HUES48 (cell line): ENCODE measurements around the gene TEAD1.

Source experiments
- H3K27ac ChIP-seq: one replicate; pipeline ENCODE4 v1.7.0; 2013; ENCODE audit warnings: low read depth, low read length, inconsistent platforms
- H3K27me3 ChIP-seq: 2 replicates; pipeline ENCODE4 v1.6.1; 2013; ENCODE audit warnings: mild to moderate bottlenecking, low read length; ENCODE audit not compliant: control insufficient read depth, insufficient read depth
- H3K36me3 ChIP-seq: 2 replicates; pipeline ENCODE4 v1.6.1; 2013; ENCODE audit warnings: low read length; ENCODE audit not compliant: control insufficient read depth, insufficient read depth
- H3K4me1 ChIP-seq: 2 replicates; pipeline ENCODE4 v1.6.1; 2013; ENCODE audit warnings: mild to moderate bottlenecking, low read length; ENCODE audit not compliant: control insufficient read depth, insufficient read depth
- H3K4me3 ChIP-seq: 2 replicates; pipeline ENCODE4 v1.5.1; 2013; ENCODE audit warnings: mild to moderate bottlenecking, low read depth, low read length
- H3K9ac ChIP-seq: 2 replicates; pipeline ENCODE4 v1.6.1; 2013; ENCODE audit warnings: mild to moderate bottlenecking, low read depth, low read length, moderate library complexity
- H3K9me3 ChIP-seq: 2 replicates; pipeline ENCODE4 v1.6.1; 2013; ENCODE audit warnings: low read length; ENCODE audit not compliant: control insufficient read depth, insufficient read depth

The TEAD1 gene

DNA sequence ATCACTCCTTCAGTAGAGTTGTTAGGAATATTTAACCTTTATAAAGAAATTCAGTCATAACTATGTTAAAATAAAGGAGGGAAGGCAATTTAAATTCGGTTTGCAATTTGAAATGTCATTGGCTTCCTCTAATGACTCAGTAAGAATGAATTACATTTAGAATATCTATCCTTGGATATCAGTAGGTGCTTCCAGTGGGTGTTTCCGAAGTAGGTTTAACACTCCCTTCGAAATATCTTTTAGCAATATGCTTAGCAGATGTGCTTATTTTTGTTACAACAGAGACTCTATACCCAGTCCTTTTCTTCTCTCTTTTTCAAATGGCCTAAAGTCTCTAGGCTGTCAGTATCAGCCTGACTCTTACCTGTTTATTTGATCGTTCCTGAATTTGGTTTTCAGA, 231.2 kb downstream of the TEAD1 start:
- peaks cover 31% of the 10 kb centered on the region for H3K36me3 ChIP-seq
- no peaks in the 10 kb centered on the region for H3K9me3 ChIP-seq
- peaks cover 9% of the 10 kb centered on the region for H3K4me1 ChIP-seq
- H3K27me3 ChIP-seq, result no peaks in the 10 kb centered on the region
- H3K9ac ChIP-seq, result no peak overlapping the region
- H3K4me3 ChIP-seq, result no peak overlapping the region
- no peak overlapping the region for H3K27ac ChIP-seq

DNA sequence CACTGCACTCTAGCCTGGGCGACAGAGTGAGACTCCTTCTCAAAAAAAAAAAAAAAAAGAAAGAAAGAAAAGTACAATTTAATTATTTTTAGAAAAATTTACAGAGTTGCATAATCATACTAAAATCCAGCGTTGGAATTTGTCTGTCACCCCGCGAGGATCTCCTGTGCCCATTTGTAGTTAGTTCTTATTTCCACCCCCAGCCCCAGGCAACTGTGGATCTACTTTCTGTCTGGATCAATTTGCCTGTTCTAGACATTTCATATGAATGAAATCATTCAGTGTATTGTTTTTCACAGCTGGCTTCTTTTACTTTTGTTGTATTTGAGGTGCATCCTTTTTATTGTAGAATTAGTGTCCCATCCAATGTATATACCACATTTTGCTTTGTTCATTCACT, 232.3 kb downstream of the TEAD1 start:
- Histone ChIP-seq H3K36me3 (peaks cover 28% of the 10 kb centered on the region), H3K27me3 (no peaks in the 10 kb centered on the region), H3K27ac (no peak overlapping the region), H3K4me3 (no peak overlapping the region), H3K4me1 (peaks cover 9% of the 10 kb centered on the region), H3K9ac (no peak overlapping the region), H3K9me3 (no peaks in the 10 kb centered on the region)

DNA sequence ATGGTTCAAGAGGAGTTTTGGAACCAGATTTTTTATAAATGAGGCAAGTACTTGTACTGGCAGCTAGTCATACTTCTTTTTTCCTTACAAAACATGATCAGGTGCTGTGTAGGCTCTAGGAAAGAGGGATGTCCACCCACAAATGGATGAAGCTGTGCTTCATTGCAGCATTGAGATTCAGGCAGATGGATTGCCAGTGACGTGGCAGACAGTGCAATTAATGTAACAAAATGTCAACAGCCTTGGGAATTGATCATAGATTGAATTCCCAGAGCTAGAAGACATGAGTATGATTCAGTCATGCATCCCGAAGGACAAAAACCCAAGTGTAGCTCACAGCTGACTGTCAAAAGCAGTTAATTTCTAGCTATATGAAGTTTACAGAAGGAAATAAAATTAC, 235.7 kb downstream of the TEAD1 start:
- no peak overlapping the region for H3K9ac ChIP-seq
- peaks cover 25% of the 10 kb centered on the region for H3K4me1 ChIP-seq
- peaks cover 2% of the 10 kb centered on the region; the same call in 1 of the 2 replicates for H3K36me3 ChIP-seq
- no peak overlapping the region for H3K27ac ChIP-seq
- no peaks in the 10 kb centered on the region for H3K9me3 ChIP-seq
- no peak overlapping the region for H3K4me3 ChIP-seq
- H3K27me3 ChIP-seq, result no peaks in the 10 kb centered on the region

DNA sequence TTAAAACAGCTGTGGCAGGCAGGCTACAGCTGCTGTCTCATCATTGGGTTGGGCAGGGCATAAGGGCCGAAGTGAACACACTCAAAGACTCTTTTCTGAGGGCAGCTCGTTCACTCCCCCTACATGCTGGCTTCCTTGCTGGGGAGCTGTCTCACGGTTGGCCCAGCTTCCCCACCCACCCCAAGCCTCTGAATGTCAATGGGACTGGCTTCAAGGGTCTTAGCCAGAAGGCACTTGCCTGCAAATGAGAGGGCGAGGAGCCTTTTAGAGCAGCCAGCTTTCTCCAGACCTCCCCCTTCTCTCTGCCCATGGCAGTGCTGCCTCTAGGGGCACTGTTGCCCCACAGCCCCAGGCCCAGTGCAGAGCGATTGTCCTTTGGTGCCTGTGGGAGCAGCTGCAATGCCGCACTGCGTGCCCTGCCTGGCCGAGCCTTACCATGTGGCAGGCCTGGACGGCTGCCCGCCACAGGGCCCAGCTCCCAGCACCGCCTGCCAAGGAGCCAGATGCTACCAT, 240.2 kb downstream of the TEAD1 start:
- Histone ChIP-seq H3K36me3 (no peaks in the 10 kb centered on the region), H3K27ac (peak overlapping the region; percentile 64), H3K9me3 (no peaks in the 10 kb centered on the region), H3K4me1 (peaks cover 30% of the 10 kb centered on the region), H3K27me3 (no peaks in the 10 kb centered on the region), H3K9ac (0 out of 2 replicates have a peak overlapping the region, but pooled peaks have one; percentile 19), H3K4me3 (peak overlapping the region; percentile 10; the same call in 1 of the 2 replicates)

DNA sequence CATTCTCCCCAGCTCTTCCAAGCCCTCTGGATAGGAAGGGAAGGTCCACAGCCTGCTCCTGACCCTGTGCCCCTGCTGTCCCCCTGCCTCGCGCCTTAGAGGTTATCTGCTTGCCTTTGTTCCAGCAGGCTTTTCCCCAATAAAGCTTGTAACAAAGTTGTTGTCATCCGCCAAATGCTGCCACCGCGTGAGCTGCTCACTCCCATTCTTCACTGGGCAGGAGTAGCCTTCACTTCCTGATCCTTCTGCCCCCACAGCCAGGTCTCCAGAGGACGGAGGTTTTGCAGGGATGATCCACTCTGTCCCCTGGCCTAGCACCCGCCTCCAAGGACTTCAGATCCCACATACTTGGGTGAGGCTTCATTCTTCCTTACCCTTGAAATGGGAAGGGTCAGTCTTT, 240.9 kb downstream of the TEAD1 start:
- Histone ChIP-seq H3K36me3 (no peaks in the 10 kb centered on the region), H3K9me3 (no peaks in the 10 kb centered on the region), H3K4me1 (peaks cover 30% of the 10 kb centered on the region), H3K27me3 (no peaks in the 10 kb centered on the region), H3K9ac (0 out of 2 replicates have a peak overlapping the region, but pooled peaks have one; percentile 19), H3K4me3 (no peak overlapping the region), H3K27ac (peak overlapping the region; percentile 64)

DNA sequence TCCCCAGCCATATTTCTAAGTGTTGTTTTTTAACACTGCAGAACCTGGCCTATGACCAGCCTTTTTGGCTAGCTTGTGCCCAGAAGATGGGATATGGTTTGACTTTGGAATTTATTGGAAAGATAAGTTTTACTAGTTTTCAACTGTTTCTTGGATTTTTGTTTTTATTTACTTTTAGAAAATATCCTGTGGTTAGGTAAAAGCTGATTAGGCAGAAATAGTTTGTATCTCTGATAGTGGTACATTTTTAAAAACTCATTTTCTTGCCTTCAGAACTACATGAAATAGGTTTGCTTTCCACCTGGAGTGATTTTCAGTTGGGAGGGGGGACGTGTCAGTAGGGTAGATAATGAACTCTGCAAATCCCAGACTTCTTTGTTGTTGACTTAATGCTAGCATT, 243.6 kb downstream of the TEAD1 start:
- Histone ChIP-seq H3K9ac (no peak overlapping the region), H3K4me1 (peaks cover 25% of the 10 kb centered on the region), H3K27me3 (no peaks in the 10 kb centered on the region), H3K9me3 (no peaks in the 10 kb centered on the region), H3K27ac (no peak overlapping the region), H3K4me3 (no peak overlapping the region), H3K36me3 (no peaks in the 10 kb centered on the region)

DNA sequence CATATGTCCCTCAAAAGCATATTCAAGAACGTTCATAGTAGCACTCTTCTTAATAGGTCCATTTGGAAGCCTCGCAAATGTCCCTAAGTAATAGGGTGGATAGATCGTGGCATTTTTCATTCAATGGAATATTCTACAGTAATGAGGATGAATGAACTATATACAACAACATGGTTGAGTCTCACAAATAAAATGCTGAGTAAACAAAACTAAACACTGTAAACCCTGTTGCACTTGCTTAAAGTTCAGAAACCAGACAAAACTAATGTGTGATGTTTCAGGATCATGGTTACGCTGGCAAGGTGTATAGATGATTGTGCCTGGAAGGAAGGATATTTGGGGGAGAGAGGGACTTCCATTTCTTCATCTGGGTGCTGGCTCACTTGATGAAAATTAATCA, 244.4 kb downstream of the TEAD1 start:
- Histone ChIP-seq H3K36me3 (no peaks in the 10 kb centered on the region; the same call in 1 of the 2 replicates), H3K27ac (no peak overlapping the region), H3K9me3 (no peaks in the 10 kb centered on the region), H3K4me1 (peaks cover 17% of the 10 kb centered on the region), H3K9ac (no peak overlapping the region), H3K4me3 (no peak overlapping the region), H3K27me3 (no peaks in the 10 kb centered on the region)

DNA sequence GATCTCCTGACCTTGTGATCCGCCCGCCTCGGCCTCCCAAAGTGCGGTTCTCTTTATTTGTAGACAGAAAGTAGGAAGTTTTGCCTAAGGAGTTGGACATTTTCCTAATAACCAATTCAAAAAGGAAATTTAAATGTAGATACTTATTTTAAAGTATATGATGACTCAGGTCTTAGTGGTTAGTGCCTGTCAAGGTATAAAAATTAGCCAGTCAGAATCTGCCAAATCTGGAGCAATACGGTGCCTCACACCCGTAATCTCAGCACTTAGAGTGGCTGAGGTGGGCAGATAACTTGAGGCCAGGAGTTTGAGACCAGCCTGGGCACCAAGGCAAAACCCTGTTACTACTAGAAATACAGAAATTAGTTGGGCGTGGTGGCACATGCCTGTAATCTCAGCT, 248.2 kb downstream of the TEAD1 start:
- Histone ChIP-seq H3K27ac (no peak overlapping the region), H3K4me3 (no peak overlapping the region), H3K36me3 (peaks cover 12% of the 10 kb centered on the region), H3K9me3 (no peaks in the 10 kb centered on the region), H3K4me1 (peaks cover 5% of the 10 kb centered on the region), H3K9ac (no peak overlapping the region), H3K27me3 (no peaks in the 10 kb centered on the region)

DNA sequence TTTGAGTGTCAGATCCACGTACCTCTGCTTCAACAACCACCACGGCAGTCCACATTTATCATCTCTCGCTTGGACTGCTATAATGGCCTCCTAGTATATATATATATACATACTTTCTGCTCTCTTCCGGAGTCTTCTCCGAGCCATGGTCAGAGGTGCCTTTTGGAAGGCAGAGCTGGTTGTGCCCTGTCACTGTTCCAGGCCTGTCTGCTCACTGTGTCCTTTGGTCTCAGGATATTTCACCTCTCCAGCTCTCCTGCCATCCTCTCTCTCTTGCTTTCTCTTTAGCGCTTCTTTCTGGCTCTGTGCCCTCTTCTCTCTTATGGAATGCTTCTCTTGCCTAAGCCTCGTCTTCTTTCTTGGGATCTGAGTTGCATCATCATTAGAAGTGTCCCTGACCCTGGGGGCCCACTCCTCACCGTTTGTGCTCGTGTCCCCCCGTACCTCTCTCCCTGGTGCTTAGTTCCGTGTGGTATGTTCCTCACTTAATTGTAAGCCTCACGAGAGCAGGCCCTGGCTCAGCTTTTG, 248.8 kb downstream of the TEAD1 start:
- Histone ChIP-seq H3K27me3 (no peaks in the 10 kb centered on the region), H3K9ac (no peak overlapping the region), H3K9me3 (no peaks in the 10 kb centered on the region), H3K4me1 (peaks cover 5% of the 10 kb centered on the region), H3K4me3 (no peak overlapping the region), H3K36me3 (peaks cover 16% of the 10 kb centered on the region), H3K27ac (no peak overlapping the region)

DNA sequence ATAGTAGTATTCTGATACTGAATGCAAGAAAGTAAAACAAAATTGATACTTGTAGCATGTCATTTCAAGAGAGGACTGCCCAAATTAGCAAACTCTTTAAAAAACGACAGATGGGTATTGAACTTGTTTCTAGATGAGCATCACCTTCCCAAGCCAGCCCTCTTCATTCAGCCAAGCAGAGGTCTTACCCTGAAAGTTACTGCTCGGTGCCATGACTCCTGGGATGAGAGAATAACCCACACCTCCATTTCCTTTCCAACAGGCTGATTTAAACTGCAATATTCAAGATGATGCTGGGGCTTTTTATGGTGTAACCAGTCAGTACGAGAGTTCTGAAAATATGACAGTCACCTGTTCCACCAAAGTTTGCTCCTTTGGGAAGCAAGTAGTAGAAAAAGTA, 250.4 kb downstream of the TEAD1 start:
- Histone ChIP-seq H3K9me3 (no peaks in the 10 kb centered on the region), H3K27me3 (no peaks in the 10 kb centered on the region), H3K4me3 (no peak overlapping the region), H3K27ac (no peak overlapping the region), H3K36me3 (peaks cover 16% of the 10 kb centered on the region), H3K4me1 (peaks cover 5% of the 10 kb centered on the region), H3K9ac (no peak overlapping the region)

DNA sequence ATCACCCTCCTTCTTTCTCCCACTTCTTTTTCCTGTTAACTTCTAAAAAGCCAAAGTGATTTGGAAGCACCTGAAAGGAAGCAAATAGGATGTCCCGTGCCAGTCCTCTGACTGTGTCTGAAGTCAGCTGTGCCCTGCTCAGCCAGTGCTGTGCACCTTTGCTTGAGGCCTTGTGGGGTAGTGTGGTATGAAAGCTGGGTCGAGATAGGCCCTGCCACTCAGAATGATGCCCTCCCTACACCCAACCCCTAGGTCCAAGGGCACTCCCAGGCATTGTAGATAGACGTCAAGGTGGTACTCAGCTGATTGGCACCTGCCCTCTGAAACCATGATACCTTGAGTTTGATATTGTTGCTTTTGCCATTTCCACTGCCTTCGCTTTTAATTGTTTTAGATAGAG, 251.3 kb downstream of the TEAD1 start:
- Histone ChIP-seq H3K4me1 (peaks cover 5% of the 10 kb centered on the region), H3K9me3 (no peaks in the 10 kb centered on the region), H3K36me3 (peaks cover 22% of the 10 kb centered on the region)

More for the DNA sequence above, 251.3 kb downstream of the TEAD1 start:
- Histone ChIP-seq H3K27ac (no peak overlapping the region), H3K27me3 (no peaks in the 10 kb centered on the region), H3K4me3 (no peak overlapping the region), H3K9ac (no peak overlapping the region)
